Loucy (cell line): ENCODE results near the gene BFAR.

Experiments used
- H2AFZ ChIP-seq: fragments of 200-600 bp; sonication (generic); 2 replicates; pipeline ENCODE4 v1.6.0; 2016; ENCODE audit warnings: antibody characterized with exemption, mild to moderate bottlenecking, low read length, moderate library complexity
- H3F3A ChIP-seq: fragments of 200-600 bp; 2 replicates; pipeline ENCODE4 v1.6.0; 2016; ENCODE audit warnings: antibody characterized with exemption, low read depth, mild to moderate bottlenecking
- H3K27me3 ChIP-seq: fragments of 200-600 bp; sonication (generic); 2 replicates; pipeline ENCODE4 v1.6.1; 2014; ENCODE audit warnings: low read length, mild to moderate bottlenecking; ENCODE audit not compliant: insufficient read depth, poor library complexity, severe bottlenecking
- H3K36me3 ChIP-seq: fragments of 200-600 bp; sonication (generic); 2 replicates; pipeline ENCODE4 v1.6.1; 2016; ENCODE audit warnings: low read length; ENCODE audit not compliant: insufficient read depth
- H3K4me1 ChIP-seq: fragments of 200-600 bp; sonication (generic); 2 replicates; pipeline ENCODE4 v1.5.1; 2014; ENCODE audit warnings: low read length, mild to moderate bottlenecking; ENCODE audit not compliant: insufficient read depth, poor library complexity, severe bottlenecking
- H3K4me2 ChIP-seq: fragments of 200-600 bp; sonication (generic); 2 replicates; pipeline ENCODE4 v1.6.0; 2014; ENCODE audit warnings: antibody characterized with exemption, low read length, low read depth, mild to moderate bottlenecking; ENCODE audit not compliant: poor library complexity, severe bottlenecking
- H3K4me3 ChIP-seq: fragments of 200-600 bp; sonication (generic); 2 replicates; pipeline ENCODE4 v1.5.1; 2014; ENCODE audit warnings: low read length, mild to moderate bottlenecking, mixed read lengths; ENCODE audit not compliant: poor library complexity, severe bottlenecking
- H3K79me2 ChIP-seq: fragments of 200-600 bp; sonication (generic); 2 replicates; pipeline ENCODE4 v1.6.1; 2014; ENCODE audit warnings: low read length; ENCODE audit not compliant: insufficient read depth
- H3K9ac ChIP-seq: fragments of 200-600 bp; sonication (generic); 2 replicates; pipeline ENCODE4 v1.6.0; 2014; ENCODE audit warnings: mild to moderate bottlenecking, low read depth, low read length, moderate library complexity; ENCODE audit not compliant: poor library complexity, severe bottlenecking
- H3K9me2 ChIP-seq: fragments of 200-600 bp; sonication (generic); replicated peaks from 2 replicates; pipeline ENCODE4 v1.6.1; 2016; ENCODE audit warnings: low read depth, low read length, mixed read lengths
- H3K9me3 ChIP-seq: fragments of 200-600 bp; sonication (generic); 2 replicates; pipeline ENCODE4 v1.6.1; 2014; ENCODE audit warnings: mild to moderate bottlenecking, antibody characterized with exemption, low read length, low read depth; ENCODE audit not compliant: insufficient read depth
- H4K20me1 ChIP-seq: fragments of 200-600 bp; sonication (generic); 2 replicates; pipeline ENCODE4 v1.6.0; 2014; ENCODE audit warnings: antibody characterized with exemption, low read length, mild to moderate bottlenecking; ENCODE audit not compliant: insufficient read depth, poor library complexity, severe bottlenecking
- CTCF ChIP-seq: fragments of 200-600 bp; sonication (generic); conservative IDR thresholded peaks from 2 replicates; pipeline ENCODE4 v1.5.1; 2014; ENCODE audit warnings: mild to moderate bottlenecking, antibody characterized with exemption, low read length
- EZH2phosphoT487 ChIP-seq: fragments of 200-600 bp; IDR thresholded peaks from 2 replicates; pipeline ENCODE4 v1.6.1; 2018; ENCODE audit warnings: antibody characterized with exemption, mild to moderate bottlenecking, moderate library complexity, borderline replicate concordance

BFAR gene

GRCh38 chr16:14613991-14614390, 18.8 kb upstream of the BFAR start:
- H2AFZ ChIP-seq, result no peak overlapping the region
- H3F3A ChIP-seq, result no peaks in the 10 kb centered on the region
- peaks cover 14% of the 10 kb centered on the region; the same call in 1 of the 2 replicates for H3K36me3 ChIP-seq
- no peaks in the 10 kb centered on the region for H3K4me1 ChIP-seq
- TF ChIP-seq CTCF (no peak), EZH2phosphoT487 (no peak)
- no peaks in the 10 kb centered on the region for H4K20me1 ChIP-seq
- H3K79me2 ChIP-seq, result no peaks in the 10 kb centered on the region
- no peaks in the 10 kb centered on the region for H3K9me2 ChIP-seq
- H3K9me3 ChIP-seq, result no peaks in the 10 kb centered on the region
- H3K4me3 ChIP-seq, result no peak overlapping the region
- no peak overlapping the region for H3K4me2 ChIP-seq
- H3K9ac ChIP-seq, result no peak overlapping the region
- H3K27me3 ChIP-seq, result no peaks in the 10 kb centered on the region

GRCh38 chr16:14616280-14616679, 16.5 kb upstream of the BFAR start:
- H3K9ac ChIP-seq, result no peak overlapping the region
- H3K9me2 ChIP-seq, result no peaks in the 10 kb centered on the region
- H3K4me2 ChIP-seq, result no peak overlapping the region
- H2AFZ ChIP-seq, result no peak overlapping the region
- no peak overlapping the region for H3K4me3 ChIP-seq
- H3K36me3 ChIP-seq, result peaks cover 4% of the 10 kb centered on the region; the same call in 1 of the 2 replicates
- H3K9me3 ChIP-seq, result no peaks in the 10 kb centered on the region
- no peaks in the 10 kb centered on the region for H4K20me1 ChIP-seq
- H3K27me3 ChIP-seq, result no peaks in the 10 kb centered on the region
- TF ChIP-seq CTCF, result no peak
- TF ChIP-seq EZH2phosphoT487, result no peak
- H3K79me2 ChIP-seq, result no peaks in the 10 kb centered on the region
- H3K4me1 ChIP-seq, result no peaks in the 10 kb centered on the region
- no peaks in the 10 kb centered on the region for H3F3A ChIP-seq

GRCh38 chr16:14618566-14618965, 14.2 kb upstream of the BFAR start:
- TF ChIP-seq EZH2phosphoT487, result no peak
- no peak for TF ChIP-seq CTCF

More at GRCh38 chr16:14618566-14618965, 14.2 kb upstream of the BFAR start:
- Histone ChIP-seq H3F3A (no peaks in the 10 kb centered on the region), H3K4me1 (no peaks in the 10 kb centered on the region), H3K9me3 (no peaks in the 10 kb centered on the region), H2AFZ (no peak overlapping the region), H3K9me2 (no peaks in the 10 kb centered on the region), H3K27me3 (no peaks in the 10 kb centered on the region), H3K79me2 (no peaks in the 10 kb centered on the region), H3K4me3 (no peak overlapping the region), H3K9ac (no peak overlapping the region), H4K20me1 (no peaks in the 10 kb centered on the region), H3K36me3 (no peaks in the 10 kb centered on the region; the same call in 1 of the 2 replicates), H3K4me2 (no peak overlapping the region)
